Tibial artery (tissue), 4 donors: Measurements from ENCODE around the gene IQCF5.

Experiments used
- DNase-seq, 2 donors: peaks; one replicate each; pipeline ENCODE4 v3.0.0-alpha.2; 2019
- H3K27ac ChIP-seq, 2 donors: fragments of 200-600 bp; sonication (generic) in 1 of 2; 1 replicate in 1 of 2; 2 replicates in 1 of 2; pipeline ENCODE4 v1.5.1; 2018 to 2019; ENCODE audit warnings: mild to moderate bottlenecking in 1 of 2
- H3K27me3 ChIP-seq, 2 donors: fragments of 200-600 bp; sonication (generic) in 1 of 2; one replicate each; pipeline versions ENCODE4 v1.5.1 to v1.6.0; 2016 to 2019
- H3K36me3 ChIP-seq, 3 donors: fragments of 200-600 bp; sonication (generic) in 2 of 3; one replicate each; pipeline ENCODE4 v1.5.1; 2016 to 2019; ENCODE audit warnings: mild to moderate bottlenecking in 2 of 3
- H3K4me1 ChIP-seq, 4 donors: fragments of 200-600 bp; sonication (generic) in 2 of 4; 1 replicate in 3 of 4; 2 replicates in 1 of 4; pipeline ENCODE4 v1.5.1; 2016 to 2019
- H3K4me3 ChIP-seq, 2 donors: fragments of 200-600 bp; sonication (generic) in 1 of 2; 1 replicate in 1 of 2; 2 replicates in 1 of 2; pipeline ENCODE4 v1.5.1; 2018 to 2019; ENCODE audit warnings: mild to moderate bottlenecking in 2 of 2
- H3K9me3 ChIP-seq, 3 donors: fragments of 200-600 bp; sonication (generic) in 1 of 3; one replicate each; pipeline ENCODE4 v1.5.1; 2016 to 2019
- intact Hi-C: fragments of 100-400 bp; cut with DNase I; formaldehyde crosslinking; loops from one replicate; pipeline ENCODE4 v1.15.0; 2023; ENCODE audit warnings: low total_unique reads
- TF ChIP-seq, protein P1 (sequence below), 2 experiments: fragments of 200-600 bp in 1 of 2; fragments of 450-650 bp in 1 of 2; IDR thresholded peaks; one replicate each; pipeline ENCODE4 v1.5.1; 2017 to 2019; ENCODE audit warnings: antibody characterized with exemption in 2 of 2, mild to moderate bottlenecking in 1 of 2, moderate library complexity in 1 of 2

The IQCF5 gene

DNA sequence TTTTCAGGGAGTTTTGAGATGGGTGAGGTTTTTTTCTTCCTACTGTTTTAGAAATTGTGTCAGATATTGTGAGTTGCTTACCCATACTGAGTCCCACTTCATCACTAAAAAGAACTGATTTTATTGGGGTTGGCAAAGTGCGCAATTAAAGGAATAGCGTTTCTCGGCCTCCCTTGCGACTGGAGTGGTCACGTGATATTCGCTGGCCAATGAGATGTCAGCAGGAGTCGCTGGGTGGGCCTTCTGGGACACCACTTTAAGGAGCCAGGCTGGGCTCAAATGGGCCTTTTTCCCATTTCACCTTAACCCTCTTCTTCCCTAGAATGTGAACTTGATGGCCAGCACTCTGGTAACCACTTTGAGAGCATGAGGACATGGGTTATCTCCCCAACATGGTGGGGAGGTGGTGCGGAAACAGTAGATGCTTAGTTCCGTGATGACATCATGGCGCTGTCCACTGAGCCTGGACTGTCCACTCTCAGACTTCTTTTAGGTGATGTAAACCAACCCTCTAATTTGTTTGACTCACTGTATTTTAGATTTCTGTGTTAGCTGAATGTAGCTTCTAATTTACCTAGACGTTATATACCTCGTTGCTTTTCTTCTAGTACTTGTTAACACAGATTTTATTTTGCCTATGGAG, 13.2 kb upstream of the IQCF5 start:
- DNase-seq: no peak
- Histone ChIP-seq H3K27ac (no peak overlapping the region), H3K36me3 (no peaks in the 10 kb centered on the region), H3K9me3 (no peaks in the 10 kb centered on the region), H3K27me3 (peaks cover 0 to 6% of the 10 kb centered on the region in 2 donors), H3K4me3 (no peak overlapping the region), H3K4me1 (no peaks in the 10 kb centered on the region)
- TF ChIP-seq, protein P1, sequence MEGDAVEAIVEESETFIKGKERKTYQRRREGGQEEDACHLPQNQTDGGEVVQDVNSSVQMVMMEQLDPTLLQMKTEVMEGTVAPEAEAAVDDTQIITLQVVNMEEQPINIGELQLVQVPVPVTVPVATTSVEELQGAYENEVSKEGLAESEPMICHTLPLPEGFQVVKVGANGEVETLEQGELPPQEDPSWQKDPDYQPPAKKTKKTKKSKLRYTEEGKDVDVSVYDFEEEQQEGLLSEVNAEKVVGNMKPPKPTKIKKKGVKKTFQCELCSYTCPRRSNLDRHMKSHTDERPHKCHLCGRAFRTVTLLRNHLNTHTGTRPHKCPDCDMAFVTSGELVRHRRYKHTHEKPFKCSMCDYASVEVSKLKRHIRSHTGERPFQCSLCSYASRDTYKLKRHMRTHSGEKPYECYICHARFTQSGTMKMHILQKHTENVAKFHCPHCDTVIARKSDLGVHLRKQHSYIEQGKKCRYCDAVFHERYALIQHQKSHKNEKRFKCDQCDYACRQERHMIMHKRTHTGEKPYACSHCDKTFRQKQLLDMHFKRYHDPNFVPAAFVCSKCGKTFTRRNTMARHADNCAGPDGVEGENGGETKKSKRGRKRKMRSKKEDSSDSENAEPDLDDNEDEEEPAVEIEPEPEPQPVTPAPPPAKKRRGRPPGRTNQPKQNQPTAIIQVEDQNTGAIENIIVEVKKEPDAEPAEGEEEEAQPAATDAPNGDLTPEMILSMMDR (IDR thresholded peaks at IDR 0.05): no peak
- intact Hi-C loops: no loop called here

DNA sequence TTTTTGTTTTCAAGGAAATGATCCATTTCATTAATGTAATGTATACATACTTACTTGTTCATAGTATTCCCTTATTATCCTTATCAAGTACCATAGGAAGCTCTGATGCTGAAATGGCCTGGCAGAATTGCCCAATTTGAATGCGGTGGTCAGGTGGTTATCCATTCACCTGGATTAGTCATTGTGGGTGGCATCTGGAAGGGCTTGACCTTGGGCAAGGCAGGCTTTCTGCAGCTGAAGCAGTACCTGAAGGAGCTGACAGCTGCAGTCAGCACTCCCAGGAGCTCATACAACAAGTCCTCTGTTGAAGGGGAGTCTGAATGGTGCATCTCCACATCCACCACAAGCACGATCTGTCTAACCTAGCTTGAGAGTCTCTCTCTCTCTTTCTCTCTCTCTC, 12.2 kb upstream of the IQCF5 start:
- TF ChIP-seq, protein P1 (IDR thresholded peaks at IDR 0.05): no peak
- DNase-seq: no peak
- Histone ChIP-seq H3K4me3 (no peak overlapping the region), H3K27ac (no peak overlapping the region), H3K9me3 (no peaks in the 10 kb centered on the region), H3K27me3 (peaks cover 0 to 6% of the 10 kb centered on the region in 2 donors), H3K36me3 (no peaks in the 10 kb centered on the region), H3K4me1 (no peaks in the 10 kb centered on the region)
- intact Hi-C loops: no loop called here

DNA sequence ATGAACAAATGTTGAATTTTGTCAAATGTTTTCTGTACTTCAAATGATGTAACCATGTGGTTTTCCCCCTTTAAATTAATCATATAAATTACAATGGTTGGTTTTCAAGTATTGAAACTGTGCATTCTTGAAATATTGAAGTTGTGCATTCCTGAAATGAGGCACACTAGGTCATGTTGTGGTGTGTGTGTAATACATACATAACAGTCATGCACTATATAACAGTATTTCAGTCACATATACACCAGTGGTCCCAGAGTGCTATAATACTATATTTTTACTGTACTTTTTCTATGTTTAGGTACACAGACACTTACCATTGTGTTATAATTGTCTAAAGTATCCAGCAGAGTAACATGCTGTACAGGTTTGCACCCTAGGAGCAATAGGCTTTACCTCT, 11.0 kb upstream of the IQCF5 start:
- Histone ChIP-seq H3K4me3 (no peak overlapping the region), H3K27me3 (peaks cover 0 to 6% of the 10 kb centered on the region in 2 donors), H3K27ac (no peak overlapping the region), H3K4me1 (no peaks in the 10 kb centered on the region), H3K36me3 (no peaks in the 10 kb centered on the region), H3K9me3 (no peaks in the 10 kb centered on the region)
- TF ChIP-seq, protein P1 (IDR thresholded peaks at IDR 0.05): no peak
- DNase-seq: no peak
- intact Hi-C loops: no loop called here

DNA sequence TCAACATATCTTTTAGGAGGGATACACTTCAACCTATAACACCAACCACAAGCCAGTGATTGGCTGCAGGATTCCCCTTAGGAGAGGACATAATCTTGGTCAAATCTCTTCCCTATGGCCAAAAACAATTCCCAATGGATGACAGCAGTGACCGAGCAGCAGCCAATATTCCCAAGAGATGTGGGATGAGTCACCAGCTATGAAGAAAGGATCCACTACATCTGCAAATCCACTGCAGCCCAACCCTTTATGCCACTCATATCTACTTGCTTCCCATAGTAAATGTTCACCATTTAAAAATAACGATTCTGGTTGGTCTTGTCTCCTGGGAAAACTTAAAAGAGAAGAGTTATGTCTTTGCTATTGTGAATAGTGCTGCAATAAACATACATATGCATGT, 4.5 kb upstream of the IQCF5 start:
- intact Hi-C loops: no loop called here

DNA sequence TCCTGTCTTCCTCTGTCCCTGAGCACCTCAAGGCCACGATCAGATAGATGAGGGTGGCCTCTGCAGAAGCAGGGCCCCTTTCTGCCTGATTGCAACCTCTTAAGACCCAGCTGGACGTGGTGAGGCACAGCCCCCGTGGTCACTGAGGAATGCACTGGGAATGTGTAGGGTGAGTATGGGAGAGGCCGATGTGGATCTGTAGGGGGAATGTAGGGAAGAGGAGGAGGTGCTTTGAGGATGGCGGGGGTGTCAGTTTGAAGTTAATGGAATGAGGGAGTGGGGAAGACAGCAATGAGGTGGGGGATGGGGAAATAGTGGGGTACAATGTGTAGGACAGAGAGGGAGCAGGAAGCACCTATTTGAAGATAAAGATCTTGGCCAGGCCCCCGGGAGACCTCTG, 785 bp upstream of the IQCF5 start:
- Histone ChIP-seq H3K4me3 (no peak overlapping the region), H3K4me1 (no peaks in the 10 kb centered on the region), H3K36me3 (no peaks in the 10 kb centered on the region), H3K27me3 (no peaks in the 10 kb centered on the region), H3K27ac (no peak overlapping the region), H3K9me3 (no peaks in the 10 kb centered on the region)
- intact Hi-C loops: no loop called here
- TF ChIP-seq, protein P1 (IDR thresholded peaks at IDR 0.05): no peak
- DNase-seq: no peak

More for the DNA sequence above, 4.5 kb upstream of the IQCF5 start:
- Histone ChIP-seq H3K27ac (no peak overlapping the region), H3K27me3 (no peaks in the 10 kb centered on the region), H3K4me3 (no peak overlapping the region), H3K36me3 (no peaks in the 10 kb centered on the region), H3K4me1 (no peaks in the 10 kb centered on the region), H3K9me3 (no peaks in the 10 kb centered on the region)
- DNase-seq: no peak
- TF ChIP-seq, protein P1 (IDR thresholded peaks at IDR 0.05): no peak

DNA sequence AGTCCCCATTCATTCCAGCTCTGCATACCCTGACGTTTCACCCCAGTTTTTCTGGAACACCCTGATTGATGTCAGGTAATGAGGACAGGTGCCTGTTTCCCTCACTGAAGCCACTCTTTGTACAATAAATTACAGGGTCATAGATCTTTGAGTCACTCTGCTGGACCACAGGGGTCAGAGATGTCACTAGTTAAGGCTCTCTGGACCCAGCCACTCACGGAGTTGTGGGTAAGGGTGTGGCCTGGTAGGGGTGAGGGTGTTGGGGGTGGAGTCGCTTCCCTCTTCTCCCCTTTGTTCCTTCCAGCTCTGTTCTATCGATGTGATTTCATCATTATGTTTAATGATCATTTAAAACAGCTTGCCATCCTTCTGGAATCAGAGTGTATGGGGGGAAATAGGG, 512 bp downstream of the IQCF5 start:
- TF ChIP-seq, protein P1 (IDR thresholded peaks at IDR 0.05): no peak
- no peak for DNase-seq
- no peak overlapping the region for H3K4me3 ChIP-seq
- no peak overlapping the region for H3K27ac ChIP-seq
- H3K4me1 ChIP-seq: no peaks in the 10 kb centered on the region
- H3K36me3 ChIP-seq: no peaks in the 10 kb centered on the region
- H3K27me3 ChIP-seq: no peaks in the 10 kb centered on the region
- H3K9me3 ChIP-seq: no peaks in the 10 kb centered on the region
- intact Hi-C loops: no loop called here
